HepG2 (cell line): Measurements from ENCODE around the gene NUDT14. TPM values are rescaled to one million over a fixed set of nuclear protein-coding genes. Genes with fewer than 3 reads are reported as not detected.

Experiments used
- CHCHD3 ChIP-seq: sonication (generic); formaldehyde crosslinking; IDR thresholded peaks from 2 replicates; pipeline ENCODE4 v1.8.0; 2022; ENCODE audit warnings: mild to moderate bottlenecking, missing genetic modification reagents, moderate library complexity
- NFE2L1 ChIP-seq: sonication (generic); formaldehyde crosslinking; IDR thresholded peaks from 2 replicates; pipeline ENCODE4 v1.4.0; 2020; ENCODE audit warnings: missing genetic modification reagents, mild to moderate bottlenecking, borderline replicate concordance
- PCBP1 ChIP-seq: fragments of 200-400 bp; formaldehyde crosslinking; IDR thresholded peaks from 2 replicates; pipeline ENCODE4 v1.6.1; 2017; ENCODE audit warnings: mild to moderate bottlenecking, low read depth, low read length, borderline replicate concordance
- RAD21 ChIP-seq: fragments of 450-650 bp; formaldehyde crosslinking; IDR thresholded peaks from 2 replicates; pipeline ENCODE4 v1.5.0; 2020; ENCODE audit warnings: mild to moderate bottlenecking
- TFDP2 ChIP-seq: sonication (generic); formaldehyde crosslinking; IDR thresholded peaks from 2 replicates; pipeline ENCODE4 v1.4.0; 2020; ENCODE audit warnings: missing genetic modification reagents
- ZNF263 ChIP-seq: sonication (generic); formaldehyde crosslinking; IDR thresholded peaks from 2 replicates; pipeline ENCODE4 v1.4.0; 2020; ENCODE audit warnings: missing genetic modification reagents
- ZNF747 ChIP-seq: sonication (generic); formaldehyde crosslinking; IDR thresholded peaks from 2 replicates; pipeline ENCODE4 v1.8.1; 2023; ENCODE audit warnings: missing genetic modification reagents, mild to moderate bottlenecking, borderline replicate concordance
- ZNF781 ChIP-seq: sonication (generic); formaldehyde crosslinking; IDR thresholded peaks from 2 replicates; pipeline ENCODE4 v1.5.1; 2020; ENCODE audit warnings: borderline replicate concordance, mild to moderate bottlenecking, missing genetic modification reagents; ENCODE audit errors: not compliant biosample characterization
- polyA plus RNA-seq, 8 experiments: library from polyadenylated mRNA; depleted of rRNA in 3 of 8; stranded (reverse) in 7 of 8; unstranded in 1 of 8; fragments of >200 nt; fragmentation: Illumina TruSeq in 4 of 8; extraction: Trizol in 4 of 8; gene quantifications; 2 replicates each; pipeline versions ENCODE4 v1.2.1 to v1.2.3, GENCODE V29; 2011 to 2016; ENCODE audit warnings: low read depth in 4 of 8, missing spikeins in 1 of 8, mixed read lengths in 1 of 8; ENCODE audit not compliant: insufficient read depth in 1 of 8
- total RNA-seq, 5 experiments: library from RNA; depleted of rRNA; stranded (reverse); fragments of >200 nt; fragmentation: Illumina TruSeq; extraction: Trizol; gene quantifications; 2 replicates each; pipeline ENCODE4 v1.2.3, GENCODE V29; 2016; ENCODE audit warnings: low read depth in 1 of 5
- TF ChIP-seq, protein P1 (sequence below): sonication (generic); formaldehyde crosslinking; IDR thresholded peaks from 2 replicates; pipeline ENCODE4 v1.4.0; 2020; ENCODE audit warnings: missing genetic modification reagents
- TF ChIP-seq, protein P2 (sequence below): sonication (generic); formaldehyde crosslinking; IDR thresholded peaks from 2 replicates; pipeline ENCODE4 v1.5.1; 2020; ENCODE audit warnings: missing genetic modification reagents, mild to moderate bottlenecking, borderline replicate concordance

Gene NUDT14
- total and polyA plus RNA-seq, 2 of the 13 experiments (the other 11 are each of a cell fraction or from before 2014, with no cell fraction given): 5.8 to 6.1 TPM

- TF ChIP-seq ZNF263 (CRISPR knock-in tag) (no peak), ZNF747 (no peak), PCBP1 (no peak), RAD21 (CRISPR knock-in tag) (no peak), ZNF781 (CRISPR knock-in tag) (no peak), CHCHD3 (no peak), TFDP2 (CRISPR knock-in tag) (no peak), NFE2L1 (no peak)
- TF ChIP-seq, protein P1, sequence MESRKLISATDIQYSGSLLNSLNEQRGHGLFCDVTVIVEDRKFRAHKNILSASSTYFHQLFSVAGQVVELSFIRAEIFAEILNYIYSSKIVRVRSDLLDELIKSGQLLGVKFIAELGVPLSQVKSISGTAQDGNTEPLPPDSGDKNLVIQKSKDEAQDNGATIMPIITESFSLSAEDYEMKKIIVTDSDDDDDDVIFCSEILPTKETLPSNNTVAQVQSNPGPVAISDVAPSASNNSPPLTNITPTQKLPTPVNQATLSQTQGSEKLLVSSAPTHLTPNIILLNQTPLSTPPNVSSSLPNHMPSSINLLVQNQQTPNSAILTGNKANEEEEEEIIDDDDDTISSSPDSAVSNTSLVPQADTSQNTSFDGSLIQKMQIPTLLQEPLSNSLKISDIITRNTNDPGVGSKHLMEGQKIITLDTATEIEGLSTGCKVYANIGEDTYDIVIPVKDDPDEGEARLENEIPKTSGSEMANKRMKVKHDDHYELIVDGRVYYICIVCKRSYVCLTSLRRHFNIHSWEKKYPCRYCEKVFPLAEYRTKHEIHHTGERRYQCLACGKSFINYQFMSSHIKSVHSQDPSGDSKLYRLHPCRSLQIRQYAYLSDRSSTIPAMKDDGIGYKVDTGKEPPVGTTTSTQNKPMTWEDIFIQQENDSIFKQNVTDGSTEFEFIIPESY (CRISPR knock-in tag): no peak
- TF ChIP-seq, protein P2, sequence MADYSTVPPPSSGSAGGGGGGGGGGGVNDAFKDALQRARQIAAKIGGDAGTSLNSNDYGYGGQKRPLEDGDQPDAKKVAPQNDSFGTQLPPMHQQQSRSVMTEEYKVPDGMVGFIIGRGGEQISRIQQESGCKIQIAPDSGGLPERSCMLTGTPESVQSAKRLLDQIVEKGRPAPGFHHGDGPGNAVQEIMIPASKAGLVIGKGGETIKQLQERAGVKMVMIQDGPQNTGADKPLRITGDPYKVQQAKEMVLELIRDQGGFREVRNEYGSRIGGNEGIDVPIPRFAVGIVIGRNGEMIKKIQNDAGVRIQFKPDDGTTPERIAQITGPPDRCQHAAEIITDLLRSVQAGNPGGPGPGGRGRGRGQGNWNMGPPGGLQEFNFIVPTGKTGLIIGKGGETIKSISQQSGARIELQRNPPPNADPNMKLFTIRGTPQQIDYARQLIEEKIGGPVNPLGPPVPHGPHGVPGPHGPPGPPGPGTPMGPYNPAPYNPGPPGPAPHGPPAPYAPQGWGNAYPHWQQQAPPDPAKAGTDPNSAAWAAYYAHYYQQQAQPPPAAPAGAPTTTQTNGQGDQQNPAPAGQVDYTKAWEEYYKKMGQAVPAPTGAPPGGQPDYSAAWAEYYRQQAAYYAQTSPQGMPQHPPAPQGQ (CRISPR knock-in tag): no peak
- TF ChIP-seq, all 625 proteins: peak for 0
These were observed 3.3 kb upstream of the NUDT14 start (continued) for GRCh38 chr14:105184461-105184860.
